AG09309 (cell line): ENCODE results near the gene CFAP210.

ENCODE experiments used
- DNase-seq: peaks from one replicate; pipeline ENCODE4 v3.0.0-alpha.2; 2010; ENCODE audit warnings: low read depth
- H3K4me3 ChIP-seq: 2 replicates; pipeline ENCODE4 v1.5.1; 2011; ENCODE audit warnings: mild to moderate bottlenecking, low read depth, low read length, moderate library complexity; ENCODE audit not compliant: control insufficient read depth
- TF ChIP-seq, protein P1 (sequence below): IDR thresholded peaks from 2 replicates; pipeline ENCODE4 v1.5.1; 2011; ENCODE audit warnings: mild to moderate bottlenecking, low read depth, low read length, inconsistent platforms; ENCODE audit not compliant: insufficient read depth, control insufficient read depth; ENCODE audit errors: missing control alignments

CFAP210 gene

GRCh38 chr2:169676850-169677249 lies 17.4 kb downstream of the CFAP210 start:
- DNase-seq, result no peak
- TF ChIP-seq, protein P1, sequence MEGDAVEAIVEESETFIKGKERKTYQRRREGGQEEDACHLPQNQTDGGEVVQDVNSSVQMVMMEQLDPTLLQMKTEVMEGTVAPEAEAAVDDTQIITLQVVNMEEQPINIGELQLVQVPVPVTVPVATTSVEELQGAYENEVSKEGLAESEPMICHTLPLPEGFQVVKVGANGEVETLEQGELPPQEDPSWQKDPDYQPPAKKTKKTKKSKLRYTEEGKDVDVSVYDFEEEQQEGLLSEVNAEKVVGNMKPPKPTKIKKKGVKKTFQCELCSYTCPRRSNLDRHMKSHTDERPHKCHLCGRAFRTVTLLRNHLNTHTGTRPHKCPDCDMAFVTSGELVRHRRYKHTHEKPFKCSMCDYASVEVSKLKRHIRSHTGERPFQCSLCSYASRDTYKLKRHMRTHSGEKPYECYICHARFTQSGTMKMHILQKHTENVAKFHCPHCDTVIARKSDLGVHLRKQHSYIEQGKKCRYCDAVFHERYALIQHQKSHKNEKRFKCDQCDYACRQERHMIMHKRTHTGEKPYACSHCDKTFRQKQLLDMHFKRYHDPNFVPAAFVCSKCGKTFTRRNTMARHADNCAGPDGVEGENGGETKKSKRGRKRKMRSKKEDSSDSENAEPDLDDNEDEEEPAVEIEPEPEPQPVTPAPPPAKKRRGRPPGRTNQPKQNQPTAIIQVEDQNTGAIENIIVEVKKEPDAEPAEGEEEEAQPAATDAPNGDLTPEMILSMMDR, result no peak
- H3K4me3 ChIP-seq, result no peak overlapping the region

DNA sequence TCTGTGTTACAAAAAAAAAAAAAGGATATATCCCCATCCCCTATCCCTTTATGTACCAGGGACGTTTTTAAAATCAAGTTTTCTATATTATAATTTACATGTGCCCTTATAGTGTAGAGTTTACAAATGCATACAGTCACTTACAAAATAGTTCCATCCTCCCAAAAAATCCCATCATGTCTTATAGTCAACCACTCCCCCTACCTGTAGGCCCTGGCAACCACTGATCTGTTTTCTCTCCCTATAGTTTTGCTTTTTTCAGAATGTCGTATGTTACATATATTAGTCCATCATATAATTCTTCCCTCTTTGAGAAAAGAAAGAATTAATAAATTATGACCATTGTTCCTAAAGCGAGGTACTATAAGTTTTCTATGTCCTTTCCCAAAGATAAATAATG lies 17.8 kb downstream of the CFAP210 start:
- H3K4me3 ChIP-seq, result no peak overlapping the region
- TF ChIP-seq, protein P1, result no peak
- DNase-seq, result no peak

DNA sequence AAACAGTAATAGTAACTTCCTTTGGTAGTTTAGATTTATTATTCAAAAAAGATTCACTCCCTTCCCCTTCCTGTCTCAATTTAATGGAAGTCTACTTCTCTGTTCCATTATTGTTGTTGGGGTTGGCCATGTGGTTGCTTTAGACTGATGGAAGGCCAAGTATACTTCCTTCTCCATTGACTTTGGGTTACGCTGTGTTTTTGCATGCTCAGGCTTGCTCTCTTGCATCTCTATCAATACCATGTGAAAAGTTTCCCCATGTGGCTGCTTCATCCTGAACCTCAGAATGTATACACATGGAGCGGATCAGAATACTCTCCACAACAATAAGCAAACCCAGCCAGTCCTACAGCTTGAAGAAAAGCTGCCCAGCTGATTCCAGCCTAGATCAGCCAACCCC lies 20.3 kb downstream of the CFAP210 start:
- H3K4me3 ChIP-seq, result no peak overlapping the region
- no peak for DNase-seq
- TF ChIP-seq, protein P1, result no peak

DNA sequence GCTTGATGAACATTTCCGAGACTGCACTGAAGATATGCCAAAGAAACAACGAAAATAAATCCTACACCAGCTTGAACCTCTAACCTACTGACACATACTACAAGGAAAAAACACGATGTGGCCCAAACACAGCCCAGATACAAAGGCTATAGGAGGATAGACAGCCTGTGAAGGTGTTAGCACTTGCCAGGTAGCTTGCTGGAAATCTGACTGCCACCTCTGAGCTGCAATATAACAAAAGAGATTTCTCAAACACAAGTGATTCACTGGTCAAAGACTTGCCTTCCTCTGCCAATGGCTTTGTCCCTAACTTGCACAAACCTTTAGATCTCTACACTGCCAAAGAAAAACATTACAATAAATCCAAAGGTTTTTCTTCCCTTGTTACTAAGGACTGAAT lies 21.1 kb downstream of the CFAP210 start:
- no peak for DNase-seq
- TF ChIP-seq, protein P1, result no peak

GRCh38 chr2:169672406-169672805 lies 21.8 kb downstream of the CFAP210 start:
- no peak for DNase-seq
- TF ChIP-seq, protein P1, result no peak
- no peak overlapping the region for H3K4me3 ChIP-seq

More for the DNA sequence above, 21.1 kb downstream of the CFAP210 start:
- no peak overlapping the region for H3K4me3 ChIP-seq

DNA sequence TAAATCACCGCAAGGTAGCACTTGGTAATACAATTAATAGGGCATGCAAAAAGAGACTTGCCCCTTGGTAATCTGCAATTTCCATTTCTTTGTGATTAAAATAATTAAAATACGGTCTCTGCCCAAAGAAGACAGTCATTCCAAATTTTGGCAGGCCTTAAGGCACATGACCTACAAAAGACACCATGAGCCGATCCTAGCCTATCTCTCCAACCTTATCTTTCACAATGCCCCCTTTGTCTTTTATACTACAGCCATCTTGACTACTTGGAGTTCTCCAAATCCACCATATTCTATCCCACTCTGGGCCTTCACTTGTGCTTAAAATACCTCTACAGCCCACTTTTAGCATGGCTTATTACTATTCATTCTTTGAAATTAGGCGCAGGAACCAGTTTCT lies 23.3 kb downstream of the CFAP210 start:
- no peak for DNase-seq
- TF ChIP-seq, protein P1, result no peak
- H3K4me3 ChIP-seq, result no peak overlapping the region

DNA sequence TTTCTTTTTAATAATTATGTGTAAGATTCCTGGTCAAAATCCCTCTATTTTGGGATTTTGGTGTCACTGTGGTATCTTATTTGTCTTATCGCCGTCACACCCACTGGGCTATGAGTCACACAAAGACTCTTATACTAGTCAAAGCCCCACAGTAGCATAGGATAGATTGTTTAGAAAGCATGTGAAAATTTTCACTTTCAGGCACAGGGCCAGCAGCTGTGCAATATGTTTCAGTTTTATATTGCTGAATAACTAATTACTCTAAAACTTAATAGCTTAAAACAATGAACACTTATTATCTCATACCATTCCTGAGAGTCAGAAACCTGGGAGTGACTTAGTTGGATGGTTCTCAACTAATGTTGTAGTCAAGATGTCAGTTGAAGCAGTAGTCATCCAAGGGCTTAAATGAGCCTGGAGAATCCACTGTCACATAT lies 24.0 kb downstream of the CFAP210 start:
- no peak overlapping the region for H3K4me3 ChIP-seq
- TF ChIP-seq, protein P1, result no peak
- no peak for DNase-seq
